Panc1 (cell line): ENCODE measurements around the gene MIA2. TPM values are rescaled to one million over a fixed set of nuclear protein-coding genes. Genes with fewer than 3 reads are reported as not detected.

Experiments used
- ATAC-seq: fragments of 200-7000 bp; cut with Tn5 transposase; 2 replicates; pipeline ENCODE4 v1.9.1; 2020; ENCODE audit warnings: mild to moderate bottlenecking, moderate library complexity
- BruUV-seq: library from RNA; stranded (reverse); fragments of 400-500 nt; replicated peaks from 2 replicates; lab custom pipeline; 2021; lab: Mats Ljungman, UMichigan
- CTCF ChIA-PET: fragments of 300-600 bp; sonication (Branson Sonifier 250); formaldehyde crosslinking; loops from one replicate; lab custom pipeline; 2022; ENCODE audit warnings: antibody characterized with exemption; lab: Charles Lee
- POLR2A ChIA-PET: fragments of 300-600 bp; sonication (Branson Sonifier 250); formaldehyde crosslinking; loops from one replicate; lab custom pipeline; 2022; ENCODE audit warnings: antibody characterized with exemption; lab: Charles Lee
- DNase-seq: peaks from one replicate; pipeline ENCODE4 v3.0.0-alpha.2; 2010; ENCODE audit warnings: low read depth, low spot score
- H3K27ac ChIP-seq: 2 replicates; pipeline ENCODE4 v1.5.1; 2011; ENCODE audit warnings: mild to moderate bottlenecking, low read length, inconsistent platforms
- H3K27me3 ChIP-seq: fragments of 200-500 bp; sonication (Bioruptor generic); 2 replicates; pipeline ENCODE4 v1.6.0; 2014; ENCODE audit warnings: low read length, inconsistent platforms; ENCODE audit not compliant: control insufficient read depth, insufficient read depth
- H3K36me3 ChIP-seq: fragments of 200-500 bp; sonication (Bioruptor generic); 2 replicates; pipeline ENCODE4 v1.5.1; 2014; ENCODE audit warnings: inconsistent platforms, mild to moderate bottlenecking, low read length, moderate library complexity; ENCODE audit not compliant: control insufficient read depth, insufficient read depth
- H3K4me1 ChIP-seq: 2 replicates; pipeline ENCODE4 v1.5.1; 2011; ENCODE audit warnings: inconsistent platforms, mild to moderate bottlenecking, low read length, moderate library complexity; ENCODE audit not compliant: control insufficient read depth, insufficient read depth
- H3K4me3 ChIP-seq, 2 experiments: 2 replicates each; pipeline ENCODE4 v1.5.1; 2011 to 2012; ENCODE audit warnings: low read depth in 2 of 2, low read length in 2 of 2, mild to moderate bottlenecking in 2 of 2, inconsistent platforms in 1 of 2, moderate library complexity in 1 of 2
- H3K9me3 ChIP-seq: fragments of 200-500 bp; sonication (Bioruptor generic); 2 replicates; pipeline ENCODE4 v1.5.1; 2014; ENCODE audit warnings: low read depth, mild to moderate bottlenecking, inconsistent platforms, low read length, moderate library complexity; ENCODE audit not compliant: control insufficient read depth, insufficient read depth
- CTCF ChIP-seq: fragments of 450-650 bp; IDR thresholded peaks from 2 replicates; pipeline ENCODE4 v1.5.1; 2017; ENCODE audit warnings: mild to moderate bottlenecking
- POLR2AphosphoS5 ChIP-seq: IDR thresholded peaks from 2 replicates; pipeline ENCODE4 v1.6.1; 2012; ENCODE audit warnings: mild to moderate bottlenecking, low read depth, low read length, moderate library complexity
- REST ChIP-seq, 2 experiments: IDR thresholded peaks; 2 replicates each; pipeline ENCODE4 v1.6.1; 2011 to 2012; ENCODE audit warnings: low read depth in 2 of 2, control low read depth in 1 of 2, low read length in 1 of 2, mild to moderate bottlenecking in 1 of 2, moderate library complexity in 1 of 2; ENCODE audit not compliant: insufficient read depth in 1 of 2
- SIN3A ChIP-seq: IDR thresholded peaks from 2 replicates; pipeline ENCODE4 v1.6.1; 2012; ENCODE audit warnings: low read depth, mild to moderate bottlenecking, low read length, moderate library complexity, borderline replicate concordance; ENCODE audit not compliant: insufficient read depth
- TCF7L2 ChIP-seq: IDR thresholded peaks from 2 replicates; pipeline ENCODE4 v1.6.1; 2011; ENCODE audit warnings: mild to moderate bottlenecking, low read depth, low read length, inconsistent platforms
- in situ Hi-C: cut with HindIII; loops from 2 replicates; pipeline ENCODE4 v1.10.0; 2016; ENCODE audit warnings: low sequenced_read_pairs, low pct_unique_long_range_greater_than_20kb
- intact Hi-C: fragments of 100-400 bp; cut with micrococcal nuclease; formaldehyde crosslinking; loops from one replicate; pipeline ENCODE4 v1.10.0; 2022; ENCODE audit not compliant: unreplicated experiment
- total RNA-seq: library from RNA; stranded (reverse); gene quantifications from one replicate; pipeline ENCODE4 v1.2.1, GENCODE V29; 2021; ENCODE audit not compliant: unreplicated experiment

Gene MIA2
- total RNA-seq, 1 experiment from 2014 or later = 19.2 TPM

GRCh38 chr14:39382463-39382862 is 148.7 kb downstream of the MIA2 start:
- ATAC-seq (no peak), DNase-seq (no peak)
- no peak for TF ChIP-seq CTCF
- no peak for TF ChIP-seq REST (IDR thresholded peaks at IDR 0.05; ENCODE audit: insufficient read depth in 1 of 2, low read depth in 2 of 2, low read length in 1 of 2)
- no peak for TF ChIP-seq POLR2AphosphoS5
- no peak for TF ChIP-seq TCF7L2
- no peak for TF ChIP-seq SIN3A
- Histone ChIP-seq H3K27me3 (no peaks in the 10 kb centered on the region), H3K4me1 (no peaks in the 10 kb centered on the region), H3K4me3 (no peak overlapping the region), H3K36me3 (no peaks in the 10 kb centered on the region), H3K27ac (no peak overlapping the region), H3K9me3 (no peaks in the 10 kb centered on the region)
- intact Hi-C loops (no loop called here), in situ Hi-C loops (no loop called here)
- ChIA-PET CTCF (interaction anchor here (0.7 kb wide), 1 partner anchor 259 kb away, joined by 3 read pairs; no protein-coding TSS in a partner anchor), POLR2A (interaction anchor here (0.6 kb wide), 1 partner anchor 82 kb away, joined by 3 read pairs; no protein-coding TSS in a partner anchor)
- BruUV-seq = no TSS peak

- no peak overlapping the region for H3K4me3 ChIP-seq
- TF ChIP-seq TCF7L2 (no peak), REST (IDR thresholded peaks at IDR 0.05; ENCODE audit: insufficient read depth in 1 of 2, low read depth in 2 of 2, low read length in 1 of 2) (no peak), CTCF (no peak), SIN3A (no peak), POLR2AphosphoS5 (no peak)
- POLR2A ChIA-PET = no interaction called here
- intact Hi-C loops (no loop called here), in situ Hi-C loops (no loop called here)
- CTCF ChIA-PET = interaction anchor here (0.7 kb wide), 1 partner anchor 260 kb away, joined by 3 read pairs; no protein-coding TSS in a partner anchor
- BruUV-seq = no TSS peak
- no peaks in the 10 kb centered on the region for H3K9me3 ChIP-seq
- H3K27ac ChIP-seq = no peak overlapping the region
- DNase-seq = no peak
- no peaks in the 10 kb centered on the region for H3K36me3 ChIP-seq
- ATAC-seq = no peak
- H3K4me1 ChIP-seq = no peaks in the 10 kb centered on the region
- H3K27me3 ChIP-seq = no peaks in the 10 kb centered on the region
Observed at GRCh38 chr14:39383026-39383660, 149.4 kb downstream of the MIA2 start.
